Measurements from ENCODE around the gene OR9Q1. TPM values are rescaled to one million over a fixed set of nuclear protein-coding genes. Genes with fewer than 3 reads are reported as not detected.

The OR9Q1 gene
- total and polyA plus RNA-seq, 2 of the 8 experiments (the other 6 are each of a cell fraction or from before 2014, with no cell fraction given): not detected

- no peak overlapping the region for H3K4ac ChIP-seq (replicated peaks; ENCODE audit: insufficient read length, low read depth, low read length)
- H2BK5ac ChIP-seq (ENCODE audit: low read depth, low read length): no peak overlapping the region
- H3K36me3 ChIP-seq (ENCODE audit: control insufficient read depth in 2 of 4, insufficient read depth in 4 of 4, low read length in 3 of 4): no peaks in the 10 kb centered on the region
- H3K9me3 ChIP-seq (ENCODE audit: insufficient read depth in 2 of 2, low read depth in 1 of 2, low read length in 1 of 2): peaks cover 2 to 5% of the 10 kb centered on the region in 2 experiments; a peak in 2 of 4 replicates
- ChIA-PET CTCF (ENCODE audit: partially characterized antibody) (interaction anchor here (1.4 kb wide), 1 partner anchor 20 kb away, joined by 4 read pairs; no protein-coding TSS in a partner anchor), POLR2A (ENCODE audit: partially characterized antibody) (no interaction called here)
- no peak overlapping the region for H2AFZ ChIP-seq (ENCODE audit: low read length)
- no peak for FAIRE-seq
- H4K91ac ChIP-seq (replicated peaks; ENCODE audit: insufficient read length, low read length): no peak overlapping the region
- H3K56ac ChIP-seq (replicated peaks; ENCODE audit: insufficient read length, low read depth, low read length): no peak overlapping the region
- H2BK15ac ChIP-seq (ENCODE audit: low read length): no peak overlapping the region
- no peak overlapping the region for H2BK12ac ChIP-seq (ENCODE audit: low read depth, low read length)
- no peak overlapping the region for H3K14ac ChIP-seq (ENCODE audit: insufficient read length)
- no peak overlapping the region for H4K8ac ChIP-seq (ENCODE audit: extremely low read depth, insufficient read depth, low read length)
- no peak overlapping the region for H4K5ac ChIP-seq (ENCODE audit: insufficient read length, low read depth, low read length)
- H2AK5ac ChIP-seq (ENCODE audit: low read depth, low read length): no peak overlapping the region
- no peaks in the 10 kb centered on the region for H3K4me1 ChIP-seq (replicated peaks in 1 of 4; ENCODE audit: control insufficient read depth in 3 of 4, insufficient read depth in 4 of 4, low read length in 3 of 4)
- no peaks in the 10 kb centered on the region for H3K79me1 ChIP-seq (ENCODE audit: low read depth, low read length)
- H3K79me2 ChIP-seq (ENCODE audit: control insufficient read depth in 1 of 2, insufficient read depth in 2 of 2, low read length in 2 of 2): no peaks in the 10 kb centered on the region
- H3K9ac ChIP-seq (replicated peaks in 1 of 4; ENCODE audit: extremely low read depth in 1 of 4, low read depth in 3 of 4, low read length in 3 of 4): no peak overlapping the region
- no peak overlapping the region for H3K23ac ChIP-seq (ENCODE audit: insufficient read length)
- no peak overlapping the region for H3K18ac ChIP-seq (ENCODE audit: extremely low read depth, low read length)
- DNase-seq (ENCODE audit: low read depth in 1 of 2, low spot score in 2 of 2): no peak
- no peaks in the 10 kb centered on the region for H4K20me1 ChIP-seq (replicated peaks in 1 of 2; ENCODE audit: control insufficient read depth in 1 of 2, insufficient read depth in 2 of 2, low read length in 2 of 2)
- no peak overlapping the region for H3K4me2 ChIP-seq (ENCODE audit: insufficient read depth in 1 of 2, low read depth in 2 of 2, low read length in 2 of 2)
- H3K27me3 ChIP-seq (replicated peaks in 1 of 4; ENCODE audit: control insufficient read depth in 3 of 4, extremely low read depth in 1 of 4, insufficient read depth in 3 of 4, low read length in 3 of 4): no peaks in the 10 kb centered on the region
- H2BK20ac ChIP-seq (ENCODE audit: low read length): no peak overlapping the region
- no peaks in the 10 kb centered on the region for H3K23me2 ChIP-seq (ENCODE audit: low read depth, low read length)
- no peak overlapping the region for H3K4me3 ChIP-seq (ENCODE audit: extremely low read depth in 1 of 4, insufficient read depth in 2 of 4, low read depth in 3 of 4, low read length in 4 of 4)
- H2BK120ac ChIP-seq (replicated peaks; ENCODE audit: low read depth, low read length): no peak overlapping the region
- no peak overlapping the region for H3K27ac ChIP-seq (ENCODE audit: low read depth, low read length)
- no peak for TF ChIP-seq CTBP2 (IDR thresholded peaks at IDR 0.05; ENCODE audit: borderline replicate concordance, insufficient read depth, insufficient read length, low read length)
- TF ChIP-seq GTF2F1 (IDR thresholded peaks at IDR 0.05; ENCODE audit: borderline replicate concordance, low read depth, low read length): no peak
- TF ChIP-seq SIRT6 (IDR thresholded peaks at IDR 0.05; ENCODE audit: low read length): no peak
- TF ChIP-seq BRCA1 (IDR thresholded peaks at IDR 0.05; ENCODE audit: low read depth, low read length): no peak
- no peak for TF ChIP-seq ZNF274 (IDR thresholded peaks at IDR 0.05; ENCODE audit: borderline replicate concordance, extremely low read depth, low read length)
- TF ChIP-seq ATF3 (IDR thresholded peaks at IDR 0.05; ENCODE audit: insufficient read depth, low read depth, low read length): no peak
- no peak for TF ChIP-seq TEAD4 (IDR thresholded peaks at IDR 0.05; ENCODE audit: low read depth, low read length)
- TF ChIP-seq POLR2A (IDR thresholded peaks at IDR 0.05; ENCODE audit: control extremely low read depth in 1 of 2, low read depth in 2 of 2, low read length in 2 of 2): no peak
- TF ChIP-seq SRF (IDR thresholded peaks at IDR 0.05; ENCODE audit: low read depth, low read length): no peak
- no peak for TF ChIP-seq FOSL1 (IDR thresholded peaks at IDR 0.05; ENCODE audit: insufficient read depth, low read depth, low read length)
- TF ChIP-seq ATF2 (IDR thresholded peaks at IDR 0.05; ENCODE audit: low read length): no peak
- no peak for TF ChIP-seq TAF1 (IDR thresholded peaks at IDR 0.05; ENCODE audit: low read depth, low read length)
- TF ChIP-seq CHD1 (IDR thresholded peaks at IDR 0.05; ENCODE audit: low read depth, low read length): no peak
Observed at GRCh38 chr11:58039589-58039988, 15.9 kb downstream of the OR9Q1 start.
